ENCODE measurements around the gene IRF5.

The IRF5 gene

GRCh38 chr7:128921866-128922440 lies 15.8 kb upstream of the IRF5 start:
- DNase-seq: no peak

- no peak for DNase-seq
These were observed 15.0 kb upstream of the IRF5 start for GRCh38 chr7:128922496-128923410.

- no peak for DNase-seq
These were observed 14.3 kb upstream of the IRF5 start for GRCh38 chr7:128923411-128923800.

GRCh38 chr7:128924707-128925588 lies 12.8 kb upstream of the IRF5 start:
- no peak for DNase-seq

GRCh38 chr7:128928159-128928813 lies 9.4 kb upstream of the IRF5 start:
- no peak for DNase-seq

GRCh38 chr7:128928882-128929788 lies 8.6 kb upstream of the IRF5 start:
- DNase-seq: no peak

GRCh38 chr7:128931190-128931798 lies 6.4 kb upstream of the IRF5 start:
- no peak for DNase-seq

GRCh38 chr7:128931965-128932861 lies 5.5 kb upstream of the IRF5 start:
- DNase-seq: no peak

- DNase-seq: no peak
These were observed 4.9 kb upstream of the IRF5 start for GRCh38 chr7:128932862-128933179.

- no peak for DNase-seq
These were observed 4.4 kb upstream of the IRF5 start for GRCh38 chr7:128933180-128933891.

GRCh38 chr7:128934361-128935341 lies 3.1 kb upstream of the IRF5 start:
- DNase-seq: no peak

- no peak for DNase-seq
These were observed 2.4 kb upstream of the IRF5 start for GRCh38 chr7:128935342-128935730.

- no peak for DNase-seq
These were observed 929 bp upstream of the IRF5 start for GRCh38 chr7:128936798-128937197.

GRCh38 chr7:128937271-128937646 lies 468 bp upstream of the IRF5 start:
- no peak for DNase-seq

GRCh38 chr7:128938544-128939074 lies 882 bp downstream of the IRF5 start:
- DNase-seq: no peak

GRCh38 chr7:128939075-128939860 lies 1.5 kb downstream of the IRF5 start:
- no peak for DNase-seq

GRCh38 chr7:128939861-128940410 lies 2.2 kb downstream of the IRF5 start:
- peak; percentile 16 for DNase-seq

Data from OCI-M1 (cell line).